ENCODE measurements around the gene MYO7A. TPM values are rescaled to one million over a fixed set of nuclear protein-coding genes. Genes with fewer than 3 reads are reported as not detected.

MYO7A gene
- total and polyA plus RNA-seq, 2 experiments from 2014 or later = not detected

DNA sequence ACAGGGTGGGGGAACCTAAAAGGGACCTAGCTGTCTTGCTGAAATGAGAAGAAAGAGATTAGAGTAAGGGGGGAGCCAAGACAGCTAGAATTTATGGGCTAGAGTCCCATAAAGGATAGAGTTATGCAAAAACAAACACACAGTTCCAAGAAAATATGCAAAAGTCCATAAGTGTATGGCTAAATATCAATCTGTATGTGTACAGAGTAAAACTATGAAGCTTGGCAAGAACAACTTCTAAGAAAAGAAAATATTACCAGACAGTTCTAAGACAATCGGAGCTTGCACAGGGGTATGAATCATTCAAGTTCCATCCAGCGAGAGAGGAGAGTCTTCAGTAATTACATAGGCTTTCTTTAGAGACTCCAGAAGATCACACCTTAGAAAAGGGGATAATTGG is 131.6 kb downstream of the MYO7A start:
- DNase-seq = peak; percentile 62
- H3K36me3 ChIP-seq (ENCODE audit: low read depth) = no peaks in the 10 kb centered on the region
- 28 to 30% methylated on average over 2 of the region's 2 CpGs for WGBS, 2 experiments (ENCODE audit: low coverage in 1 of 2, low lambda C conversion rate in 2 of 2, missing lambda C conversion rate in 2 of 2)
- H3F3A ChIP-seq (ENCODE audit: insufficient read depth) = peaks cover 13% of the 10 kb centered on the region
- no peaks in the 10 kb centered on the region for H3K27me3 ChIP-seq (replicated peaks; ENCODE audit: insufficient read depth)
- no peaks in the 10 kb centered on the region for H3K9me3 ChIP-seq (ENCODE audit: low read depth)
- H3K4me3 ChIP-seq = no peak overlapping the region
- no peak overlapping the region for H2AFZ ChIP-seq
- no peaks in the 10 kb centered on the region for H4K20me1 ChIP-seq (ENCODE audit: insufficient read depth)
- H3K27ac ChIP-seq = no peak overlapping the region
- H3K79me2 ChIP-seq (ENCODE audit: insufficient read depth) = no peaks in the 10 kb centered on the region
- H3K9me2 ChIP-seq (ENCODE audit: insufficient read depth) = no peaks in the 10 kb centered on the region
- no peak for TF ChIP-seq EZH2phosphoT487 (IDR thresholded peaks at IDR 0.05; ENCODE audit: insufficient read depth, low read depth)
- no peak for TF ChIP-seq EZH2 (IDR thresholded peaks at IDR 0.05; ENCODE audit: insufficient read depth, poor library complexity, severe bottlenecking)
- in situ Hi-C loops (cut with MboI) = no loop called here
- peaks cover 4% of the 10 kb centered on the region; the same call in 1 of the 2 replicates for H3K4me1 ChIP-seq (ENCODE audit: insufficient read depth)
- H3K9ac ChIP-seq = no peak overlapping the region
- peak overlapping the region; percentile 4 for H3K4me2 ChIP-seq (ENCODE audit: unreplicated experiment)

DNA sequence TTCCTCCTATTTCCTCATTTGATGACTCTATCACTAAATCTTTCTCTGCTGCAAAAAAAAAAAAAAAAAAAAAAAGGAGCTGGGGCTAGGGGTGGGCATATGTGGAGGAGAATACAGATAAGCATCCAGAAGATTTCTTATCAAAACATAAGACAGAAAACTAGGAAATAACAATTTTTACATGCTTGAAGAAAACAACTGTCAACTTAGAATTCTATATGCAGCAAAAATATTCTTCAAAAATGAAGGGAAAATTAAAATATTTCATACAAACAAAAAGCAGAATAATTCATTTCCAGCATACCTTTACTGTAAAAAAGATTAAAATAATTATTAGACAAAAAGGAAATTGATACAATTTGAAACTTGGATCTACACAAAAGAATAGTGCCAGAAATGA is 134.8 kb downstream of the MYO7A start:
- H3K27ac ChIP-seq = no peak overlapping the region
- no peaks in the 10 kb centered on the region for H3K79me2 ChIP-seq (ENCODE audit: insufficient read depth)
- TF ChIP-seq EZH2 (IDR thresholded peaks at IDR 0.05; ENCODE audit: insufficient read depth, poor library complexity, severe bottlenecking) = no peak
- no peak for TF ChIP-seq EZH2phosphoT487 (IDR thresholded peaks at IDR 0.05; ENCODE audit: insufficient read depth, low read depth)

More for the DNA sequence above, 134.8 kb downstream of the MYO7A start:
- Histone ChIP-seq H3K4me1 (ENCODE audit: insufficient read depth) (peaks cover 13% of the 10 kb centered on the region), H2AFZ (no peak overlapping the region), H3K9me2 (ENCODE audit: insufficient read depth) (no peaks in the 10 kb centered on the region), H3K4me3 (no peak overlapping the region), H3K9me3 (ENCODE audit: low read depth) (no peaks in the 10 kb centered on the region), H3K4me2 (ENCODE audit: unreplicated experiment) (no peak overlapping the region), H4K20me1 (ENCODE audit: insufficient read depth) (no peaks in the 10 kb centered on the region), H3K36me3 (ENCODE audit: low read depth) (no peaks in the 10 kb centered on the region), H3F3A (ENCODE audit: insufficient read depth) (peaks cover 22% of the 10 kb centered on the region), H3K9ac (no peak overlapping the region), H3K27me3 (replicated peaks; ENCODE audit: insufficient read depth) (no peaks in the 10 kb centered on the region)
- in situ Hi-C loops (cut with MboI) = no loop called here
- no peak for DNase-seq

Other genes with a start within 250 kb of the MYO7A start
- gene B3GNT6, start 93.8 kb upstream of the MYO7A start, total RNA-seq (2014; rRNA removed; shearing (Covaris generic)) = not detected in 2 replicates
- not detected in 2 replicates for gene B3GNT6, start 93.8 kb upstream of the MYO7A start, polyA plus RNA-seq (2016; fragmentation: Nextera tagmentation; extraction: Ambion mirVana)
- 22.4 and 27.7 TPM in 2 replicates for gene CAPN5, start 61.3 kb upstream of the MYO7A start, total RNA-seq (2014; rRNA removed; shearing (Covaris generic))
- 17.8 and 18.3 TPM in 2 replicates for gene CAPN5, start 61.3 kb upstream of the MYO7A start, polyA plus RNA-seq (2016; fragmentation: Nextera tagmentation; extraction: Ambion mirVana)
- not detected in 2 replicates for gene OMP, start 25.4 kb upstream of the MYO7A start, total RNA-seq (2014; rRNA removed; shearing (Covaris generic))
- gene OMP, start 25.4 kb upstream of the MYO7A start, polyA plus RNA-seq (2016; fragmentation: Nextera tagmentation; extraction: Ambion mirVana) = not detected in 2 replicates
- not detected in 2 replicates for gene GDPD4, start 173.4 kb downstream of the MYO7A start, total RNA-seq (2014; rRNA removed; shearing (Covaris generic))
- gene GDPD4, start 173.4 kb downstream of the MYO7A start, polyA plus RNA-seq (2016; fragmentation: Nextera tagmentation; extraction: Ambion mirVana) = not detected in 2 replicates